HEK293 (cell line): ENCODE results near the gene TIMP2.
A peak's percentile ranks its signal among the peaks of the same experiment; 100 is the strongest.

Experiments
- CTCF ChIA-PET: fragments of 350-600 bp; formaldehyde crosslinking; extraction: SDS; loops from one replicate; lab custom pipeline; 2021; ENCODE audit warnings: antibody characterized with exemption; lab: Yijun Ruan, JAX
- POLR2A ChIA-PET: fragments of 300-600 bp; formaldehyde crosslinking; extraction: SDS; loops from one replicate; lab custom pipeline; 2020; ENCODE audit warnings: antibody characterized with exemption, inconsistent platforms; lab: Yijun Ruan, JAX
- H3K27ac ChIP-seq: fragments of 200-500 bp; sonication (Bioruptor generic); 2 replicates; pipeline ENCODE4 v1.5.1; 2014; ENCODE audit warnings: low read depth, low read length, control low read depth, inconsistent platforms; ENCODE audit errors: extremely low read depth
- H3K36me3 ChIP-seq, 2 experiments: fragments of 200-500 bp in 1 of 2; sonication (Bioruptor generic) in 1 of 2; 1 replicate in 1 of 2; 2 replicates in 1 of 2; pipeline ENCODE4 v1.5.1; 2014 to 2017; ENCODE audit warnings: inconsistent platforms in 2 of 2, low read length in 2 of 2; ENCODE audit not compliant: control insufficient read depth in 2 of 2, insufficient read depth in 1 of 2
- H3K4me1 ChIP-seq: fragments of 200-500 bp; sonication (Bioruptor generic); 2 replicates; pipeline ENCODE4 v1.5.1; 2014; ENCODE audit warnings: mild to moderate bottlenecking, low read length, inconsistent platforms; ENCODE audit not compliant: control insufficient read depth, insufficient read depth
- H3K4me3 ChIP-seq: 2 replicates; pipeline ENCODE4 v1.5.1; 2011; ENCODE audit warnings: low read depth, mild to moderate bottlenecking, control low read depth, low read length, moderate library complexity
- H3K9me3 ChIP-seq: fragments of 200-500 bp; sonication (Bioruptor generic); 2 replicates; pipeline ENCODE4 v1.5.1; 2014; ENCODE audit warnings: low read depth, low read length, inconsistent platforms; ENCODE audit not compliant: control insufficient read depth, insufficient read depth
- EGR2 ChIP-seq: fragments of 450-650 bp; formaldehyde crosslinking; IDR thresholded peaks from 2 replicates; pipeline ENCODE4 v1.5.1; 2016; ENCODE audit warnings: low read depth, missing biosample characterization, missing genetic modification characterization
- GLIS1 ChIP-seq: fragments of 450-650 bp; formaldehyde crosslinking; IDR thresholded peaks from 2 replicates; pipeline ENCODE4 v1.5.1; 2016; ENCODE audit warnings: missing biosample characterization, missing genetic modification characterization
- SALL2 ChIP-seq: fragments of 450-650 bp; formaldehyde crosslinking; IDR thresholded peaks from 2 replicates; pipeline ENCODE4 v1.5.0; 2017; ENCODE audit warnings: missing biosample characterization, mild to moderate bottlenecking, missing genetic modification characterization, borderline replicate concordance
- ZBTB48 ChIP-seq: fragments of 450-650 bp; formaldehyde crosslinking; IDR thresholded peaks from 2 replicates; pipeline ENCODE4 v1.5.1; 2016; ENCODE audit warnings: missing biosample characterization, missing genetic modification characterization
- ZBTB7A ChIP-seq: fragments of 450-650 bp; formaldehyde crosslinking; IDR thresholded peaks from 2 replicates; pipeline ENCODE4 v1.5.1; 2016; ENCODE audit warnings: low read depth, missing biosample characterization, missing genetic modification characterization
- ZFP3 ChIP-seq: fragments of 450-650 bp; formaldehyde crosslinking; IDR thresholded peaks from 2 replicates; pipeline ENCODE4 v1.5.1; 2016; ENCODE audit warnings: low read depth, missing biosample characterization, missing genetic modification characterization
- ZIC2 ChIP-seq: fragments of 450-650 bp; formaldehyde crosslinking; IDR thresholded peaks from 2 replicates; pipeline ENCODE4 v1.5.1; 2016; ENCODE audit warnings: missing biosample characterization, missing genetic modification characterization
- ZNF140 ChIP-seq: fragments of 450-650 bp; formaldehyde crosslinking; IDR thresholded peaks from 2 replicates; pipeline ENCODE4 v1.5.1; 2016; ENCODE audit warnings: missing biosample characterization, missing genetic modification characterization
- ZNF184 ChIP-seq: fragments of 450-650 bp; IDR thresholded peaks from 2 replicates; pipeline ENCODE4 v1.5.1; 2018; ENCODE audit warnings: missing biosample characterization, mild to moderate bottlenecking, missing genetic modification characterization
- ZNF24 ChIP-seq: fragments of 450-650 bp; formaldehyde crosslinking; IDR thresholded peaks from 2 replicates; pipeline ENCODE4 v1.5.1; 2016; ENCODE audit warnings: missing biosample characterization, missing genetic modification characterization
- ZNF324 ChIP-seq: fragments of 450-650 bp; formaldehyde crosslinking; IDR thresholded peaks from 2 replicates; pipeline ENCODE4 v1.5.1; 2016; ENCODE audit warnings: missing biosample characterization, missing genetic modification characterization
- ZNF501 ChIP-seq: fragments of 450-650 bp; formaldehyde crosslinking; IDR thresholded peaks from 2 replicates; pipeline ENCODE4 v1.5.1; 2016; ENCODE audit warnings: missing biosample characterization, missing genetic modification characterization
- ZNF560 ChIP-seq: fragments of 450-650 bp; formaldehyde crosslinking; IDR thresholded peaks from 2 replicates; pipeline ENCODE4 v1.5.1; 2017; ENCODE audit warnings: missing biosample characterization, missing genetic modification characterization, borderline replicate concordance
- ZNF776 ChIP-seq: fragments of 450-650 bp; formaldehyde crosslinking; IDR thresholded peaks from 2 replicates; pipeline ENCODE4 v1.5.0; 2017; ENCODE audit warnings: missing biosample characterization, missing genetic modification characterization, borderline replicate concordance
- ZNF785 ChIP-seq: fragments of 450-650 bp; formaldehyde crosslinking; IDR thresholded peaks from 2 replicates; pipeline ENCODE4 v1.5.1; 2016; ENCODE audit warnings: missing biosample characterization, missing genetic modification characterization
- ZNF792 ChIP-seq: fragments of 450-650 bp; formaldehyde crosslinking; IDR thresholded peaks from 2 replicates; pipeline ENCODE4 v1.5.1; 2016; ENCODE audit warnings: missing biosample characterization, missing genetic modification characterization
- ZXDB ChIP-seq: fragments of 450-650 bp; formaldehyde crosslinking; IDR thresholded peaks from 2 replicates; pipeline ENCODE4 v1.5.1; 2016; ENCODE audit warnings: missing biosample characterization, missing genetic modification characterization
- TF ChIP-seq, protein P1 (sequence below): fragments of 450-650 bp; formaldehyde crosslinking; IDR thresholded peaks from 2 replicates; pipeline ENCODE4 v1.5.1; 2016; ENCODE audit warnings: missing biosample characterization, missing genetic modification characterization
- TF ChIP-seq, protein P2 (sequence below): fragments of 450-650 bp; formaldehyde crosslinking; IDR thresholded peaks from 2 replicates; pipeline ENCODE4 v1.5.1; 2016; ENCODE audit warnings: missing biosample characterization, missing genetic modification characterization
- TF ChIP-seq, protein P3 (sequence below): fragments of 450-650 bp; formaldehyde crosslinking; IDR thresholded peaks from 2 replicates; pipeline ENCODE4 v1.5.1; 2016; ENCODE audit warnings: missing biosample characterization, missing genetic modification characterization

TIMP2 gene

DNA sequence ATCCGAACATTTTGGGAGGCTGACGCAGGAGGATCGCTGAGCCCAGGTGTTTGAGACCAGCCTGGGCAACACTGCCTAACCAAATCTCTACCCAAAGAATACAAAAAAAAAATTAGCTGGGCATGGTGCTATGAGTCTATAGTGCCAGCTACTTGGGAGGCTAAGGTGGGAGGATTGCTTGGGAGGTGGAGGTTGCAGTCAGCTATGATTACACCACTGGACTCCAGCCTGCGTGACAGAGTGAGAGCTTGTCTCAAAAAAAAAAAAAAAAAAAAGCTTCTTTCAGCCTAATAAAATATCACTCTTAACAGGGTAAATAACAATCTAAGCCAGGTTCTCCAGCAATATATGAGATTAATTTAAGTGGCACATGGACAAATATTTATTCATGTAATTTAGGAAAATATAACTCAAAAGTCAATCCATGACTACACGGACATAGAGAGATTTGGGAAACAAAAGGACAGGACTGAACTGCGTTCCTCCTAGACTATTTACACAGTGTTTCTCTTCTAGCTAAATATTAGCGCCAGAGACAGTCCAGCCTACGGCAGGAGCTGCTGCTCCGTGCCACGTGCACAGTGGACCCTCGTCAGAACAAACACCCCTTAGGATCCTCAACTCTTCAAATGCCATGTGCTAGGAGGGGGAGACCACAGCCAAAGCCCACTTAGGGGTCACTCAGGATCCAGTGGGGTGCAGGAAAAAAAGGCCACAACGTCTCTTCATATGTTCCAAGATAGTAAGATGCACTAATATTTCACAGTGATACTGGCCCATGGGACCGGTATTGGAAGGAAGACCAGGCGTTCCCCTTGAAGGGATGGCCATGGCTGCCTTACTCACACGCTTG, 93.3 kb downstream of the TIMP2 start:
- POLR2A ChIA-PET = interaction anchor here (0.6 kb wide), 1 partner anchor 23 kb away, joined by 3 read pairs; no protein-coding TSS in a partner anchor
- TF ChIP-seq, protein P1, sequence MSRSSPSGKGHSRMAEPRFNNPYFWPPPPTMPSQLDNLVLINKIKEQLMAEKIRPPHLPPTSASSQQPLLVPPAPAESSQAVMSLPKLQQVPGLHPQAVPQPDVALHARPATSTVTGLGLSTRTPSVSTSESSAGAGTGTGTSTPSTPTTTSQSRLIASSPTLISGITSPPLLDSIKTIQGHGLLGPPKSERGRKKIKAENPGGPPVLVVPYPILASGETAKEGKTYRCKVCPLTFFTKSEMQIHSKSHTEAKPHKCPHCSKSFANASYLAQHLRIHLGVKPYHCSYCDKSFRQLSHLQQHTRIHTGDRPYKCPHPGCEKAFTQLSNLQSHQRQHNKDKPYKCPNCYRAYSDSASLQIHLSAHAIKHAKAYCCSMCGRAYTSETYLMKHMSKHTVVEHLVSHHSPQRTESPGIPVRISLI (tag by site-specific recombination) = 0 out of 2 replicates have a peak, but pooled peaks have one; percentile 25
- no peak for TF ChIP-seq ZNF501 (tag by site-specific recombination)
- Histone ChIP-seq H3K36me3 (peaks cover 69 to 97% of the 10 kb centered on the region in 2 experiments), H3K9me3 (no peaks in the 10 kb centered on the region), H3K4me3 (no peak overlapping the region), H3K27ac (no peak overlapping the region), H3K4me1 (no peaks in the 10 kb centered on the region)
- CTCF ChIA-PET = interaction anchor here (0.5 to 1.3 kb wide), 6 partner anchors 9 to 704 kb away, joined by 3 to 5 read pairs (median 3); partner anchors contain the start of gene CANT1

DNA sequence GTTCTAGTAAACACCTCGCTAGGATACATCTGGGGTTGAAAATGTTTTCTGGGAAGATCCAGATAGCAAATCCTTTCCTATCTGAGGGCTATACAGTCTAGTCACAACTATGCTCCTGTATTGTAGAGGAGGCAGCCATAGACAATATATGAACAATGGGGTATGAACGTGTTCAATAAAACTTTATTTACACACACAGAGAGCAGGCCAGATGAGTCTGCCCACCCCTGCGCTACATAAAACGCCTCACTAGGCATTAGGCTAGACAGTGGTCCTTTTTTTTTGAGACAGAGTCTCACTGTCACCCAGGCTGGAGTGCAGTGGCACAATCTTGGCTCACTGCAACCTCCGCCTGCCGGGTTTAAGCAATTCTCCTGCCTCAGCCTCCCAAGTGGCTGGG, 95.7 kb downstream of the TIMP2 start:
- CTCF ChIA-PET = interaction anchor here (0.6 to 1.3 kb wide), 4 partner anchors 9 to 348 kb away, joined by 3 to 5 read pairs (median 3); no protein-coding TSS in a partner anchor
- Histone ChIP-seq H3K9me3 (no peaks in the 10 kb centered on the region), H3K27ac (no peak overlapping the region), H3K4me1 (no peaks in the 10 kb centered on the region), H3K4me3 (no peak overlapping the region), H3K36me3 (peaks cover 60 to 98% of the 10 kb centered on the region in 2 experiments)
- no peak for TF ChIP-seq ZNF560 (tag by site-specific recombination)
- TF ChIP-seq ZXDB (tag by site-specific recombination) = no peak
- no peak for TF ChIP-seq ZNF140 (tag by site-specific recombination)
- no peak for TF ChIP-seq ZFP3 (tag by site-specific recombination)
- TF ChIP-seq ZNF792 (tag by site-specific recombination) = no peak
- POLR2A ChIA-PET = no interaction called here

DNA sequence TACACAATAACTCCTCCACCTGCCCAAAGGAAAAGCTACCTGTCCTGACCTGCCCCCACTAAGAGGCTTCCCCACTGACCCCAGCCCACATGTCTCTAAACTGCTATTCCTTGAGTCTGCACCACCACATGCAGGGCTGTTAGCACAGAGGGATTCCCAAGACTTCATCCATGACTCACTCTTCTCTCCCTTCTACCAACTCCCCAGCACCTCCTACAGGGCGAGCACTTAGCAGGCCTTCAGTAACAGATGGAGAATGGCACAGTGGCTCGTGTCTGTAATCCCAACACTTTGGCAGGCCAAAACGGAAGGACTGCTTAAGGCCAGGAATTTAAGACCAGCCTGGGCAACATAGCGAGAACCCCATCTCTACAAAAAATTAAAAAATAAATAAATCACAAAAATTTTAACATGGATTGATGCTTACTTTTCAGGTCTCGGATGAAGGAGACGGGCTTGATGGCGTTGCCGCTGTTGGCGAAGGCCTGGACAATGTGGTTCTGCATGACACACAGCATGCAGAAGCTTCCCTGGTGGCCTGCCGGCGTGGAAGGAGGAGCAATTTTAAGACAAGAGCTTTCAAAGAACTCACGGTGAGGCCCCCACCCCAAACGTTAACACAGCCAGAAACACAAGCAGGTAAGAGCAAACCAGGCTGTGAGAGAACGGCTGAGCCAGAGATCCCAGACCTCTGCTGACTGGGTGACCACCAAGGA, 96.6 kb downstream of the TIMP2 start:
- ChIA-PET POLR2A (interaction anchor here (0.6 kb wide), 1 partner anchor 25 kb away, joined by 5 read pairs; no protein-coding TSS in a partner anchor), CTCF (interaction anchor here (0.6 to 1.3 kb wide), 7 partner anchors 9 to 441 kb away, joined by 3 to 14 read pairs (median 3); no protein-coding TSS in a partner anchor)
- Histone ChIP-seq H3K9me3 (no peaks in the 10 kb centered on the region), H3K27ac (no peak overlapping the region), H3K4me3 (no peak overlapping the region), H3K4me1 (no peaks in the 10 kb centered on the region), H3K36me3 (peaks cover 58 to 98% of the 10 kb centered on the region in 2 experiments)
- TF ChIP-seq EGR2 (tag by site-specific recombination) (0 out of 2 replicates have a peak, but pooled peaks have one; percentile 9), ZBTB7A (tag by site-specific recombination) (no peak), ZNF785 (tag by site-specific recombination) (0 out of 2 replicates have a peak, but pooled peaks have one; percentile 42), ZNF776 (tag by site-specific recombination) (no peak), ZNF324 (no peak), ZNF184 (no peak), GLIS1 (tag by site-specific recombination) (no peak), ZNF24 (tag by site-specific recombination) (no peak), ZBTB48 (tag by site-specific recombination) (no peak), SALL2 (tag by site-specific recombination) (no peak), ZNF501 (tag by site-specific recombination) (no peak), ZIC2 (peak; percentile 57)
- TF ChIP-seq, protein P2, sequence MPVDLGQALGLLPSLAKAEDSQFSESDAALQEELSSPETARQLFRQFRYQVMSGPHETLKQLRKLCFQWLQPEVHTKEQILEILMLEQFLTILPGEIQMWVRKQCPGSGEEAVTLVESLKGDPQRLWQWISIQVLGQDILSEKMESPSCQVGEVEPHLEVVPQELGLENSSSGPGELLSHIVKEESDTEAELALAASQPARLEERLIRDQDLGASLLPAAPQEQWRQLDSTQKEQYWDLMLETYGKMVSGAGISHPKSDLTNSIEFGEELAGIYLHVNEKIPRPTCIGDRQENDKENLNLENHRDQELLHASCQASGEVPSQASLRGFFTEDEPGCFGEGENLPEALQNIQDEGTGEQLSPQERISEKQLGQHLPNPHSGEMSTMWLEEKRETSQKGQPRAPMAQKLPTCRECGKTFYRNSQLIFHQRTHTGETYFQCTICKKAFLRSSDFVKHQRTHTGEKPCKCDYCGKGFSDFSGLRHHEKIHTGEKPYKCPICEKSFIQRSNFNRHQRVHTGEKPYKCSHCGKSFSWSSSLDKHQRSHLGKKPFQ (tag by site-specific recombination) = no peak
- TF ChIP-seq, protein P3, sequence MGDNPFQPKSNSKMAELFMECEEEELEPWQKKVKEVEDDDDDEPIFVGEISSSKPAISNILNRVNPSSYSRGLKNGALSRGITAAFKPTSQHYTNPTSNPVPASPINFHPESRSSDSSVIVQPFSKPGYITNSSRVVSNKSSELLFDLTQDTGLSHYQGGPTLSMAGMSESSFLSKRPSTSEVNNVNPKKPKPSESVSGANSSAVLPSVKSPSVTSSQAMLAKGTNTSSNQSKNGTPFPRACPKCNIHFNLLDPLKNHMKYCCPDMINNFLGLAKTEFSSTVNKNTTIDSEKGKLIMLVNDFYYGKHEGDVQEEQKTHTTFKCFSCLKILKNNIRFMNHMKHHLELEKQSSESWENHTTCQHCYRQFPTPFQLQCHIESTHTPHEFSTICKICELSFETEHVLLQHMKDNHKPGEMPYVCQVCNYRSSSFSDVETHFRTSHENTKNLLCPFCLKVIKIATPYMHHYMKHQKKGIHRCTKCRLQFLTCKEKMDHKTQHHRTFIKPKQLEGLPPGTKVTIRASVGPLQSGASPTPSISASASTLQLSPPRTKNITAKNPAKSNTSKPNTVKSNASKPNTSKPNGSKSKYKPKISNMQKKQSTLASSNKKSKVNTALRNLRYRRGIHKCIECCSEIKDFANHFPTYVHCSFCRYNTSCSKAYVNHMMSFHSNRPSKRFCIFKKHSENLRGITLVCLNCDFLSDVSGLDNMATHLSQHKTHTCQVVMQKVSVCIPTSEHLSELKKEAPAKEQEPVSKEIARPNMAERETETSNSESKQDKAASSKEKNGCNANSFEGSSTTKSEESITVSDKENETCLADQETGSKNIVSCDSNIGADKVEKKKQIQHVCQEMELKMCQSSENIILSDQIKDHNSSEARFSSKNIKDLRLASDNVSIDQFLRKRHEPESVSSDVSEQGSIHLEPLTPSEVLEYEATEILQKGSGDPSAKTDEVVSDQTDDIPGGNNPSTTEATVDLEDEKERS (tag by site-specific recombination) = no peak
